ENCODE measurements around the gene ITGB4.

ITGB4 gene

GRCh38 chr17:75729351-75729750, 8.1 kb downstream of the ITGB4 start:
- H3K4me3 ChIP-seq (replicated peaks; ENCODE audit: low read depth, low read length) = no peak overlapping the region
- DNase-seq (ENCODE audit: extremely low read depth, low read depth) = no peak
- no peak for TF ChIP-seq CTCF (IDR thresholded peaks at IDR 0.05; ENCODE audit: low read depth, low read length, missing control alignments)

- no peak for TF ChIP-seq CTCF (IDR thresholded peaks at IDR 0.05; ENCODE audit: low read depth, low read length, missing control alignments)
These were observed 8.8 kb downstream of the ITGB4 start for GRCh38 chr17:75730065-75730464.

GRCh38 chr17:75731086-75731715, 9.9 kb downstream of the ITGB4 start:
- DNase-seq (ENCODE audit: extremely low read depth, low read depth) = no peak
- TF ChIP-seq CTCF (IDR thresholded peaks at IDR 0.05; ENCODE audit: low read depth, low read length, missing control alignments) = no peak
- no peak overlapping the region for H3K4me3 ChIP-seq (replicated peaks; ENCODE audit: low read depth, low read length)

More at GRCh38 chr17:75730065-75730464, 8.8 kb downstream of the ITGB4 start:
- no peak overlapping the region for H3K4me3 ChIP-seq (replicated peaks; ENCODE audit: low read depth, low read length)
- no peak for DNase-seq (ENCODE audit: extremely low read depth, low read depth)

- DNase-seq (ENCODE audit: extremely low read depth, low read depth) = no peak
- H3K4me3 ChIP-seq (replicated peaks; ENCODE audit: low read depth, low read length) = no peak overlapping the region
- TF ChIP-seq CTCF (IDR thresholded peaks at IDR 0.05; ENCODE audit: low read depth, low read length, missing control alignments) = no peak
These were observed 10.6 kb downstream of the ITGB4 start for GRCh38 chr17:75731716-75732498.

- no peak for DNase-seq (ENCODE audit: extremely low read depth, low read depth)
- no peak overlapping the region for H3K4me3 ChIP-seq (replicated peaks; ENCODE audit: low read depth, low read length)
- no peak for TF ChIP-seq CTCF (IDR thresholded peaks at IDR 0.05; ENCODE audit: low read depth, low read length, missing control alignments)
These were observed 12.2 kb downstream of the ITGB4 start for GRCh38 chr17:75733471-75733870.

GRCh38 chr17:75734674-75735294, 13.5 kb downstream of the ITGB4 start:
- no peak for DNase-seq (ENCODE audit: extremely low read depth, low read depth)
- no peak for TF ChIP-seq CTCF (IDR thresholded peaks at IDR 0.05; ENCODE audit: low read depth, low read length, missing control alignments)
- no peak overlapping the region for H3K4me3 ChIP-seq (replicated peaks; ENCODE audit: low read depth, low read length)
